HG03280 (cell line): ENCODE measurements around the gene KMT5B.

Source experiments
- ATAC-seq: cut with Tn5 transposase; IDR thresholded peaks from one replicate; pipeline ENCODE4 v1.9.1; 2021; ENCODE audit warnings: mild to moderate bottlenecking, moderate library complexity; ENCODE audit not compliant: unreplicated experiment

The KMT5B gene

DNA sequence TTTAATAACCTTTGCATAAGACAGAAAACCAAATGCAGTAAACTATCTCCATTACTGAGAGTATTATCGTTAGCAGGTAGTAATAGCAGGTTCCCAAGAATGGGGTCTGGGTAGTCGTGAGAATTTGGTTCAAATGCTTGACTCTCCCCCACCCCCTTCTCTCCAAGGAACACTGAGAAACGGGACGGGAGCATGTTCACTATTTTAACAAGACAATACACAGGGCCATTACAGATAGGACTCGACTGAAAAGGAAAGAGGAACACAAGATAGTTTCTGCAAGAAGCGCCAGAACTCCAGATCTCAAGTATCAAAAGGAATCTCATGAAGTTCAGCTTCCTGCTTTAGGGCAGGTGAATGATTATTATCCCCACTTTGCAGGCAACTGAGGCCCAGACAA lies 27.0 kb downstream of the KMT5B start:
- no peak for ATAC-seq

DNA sequence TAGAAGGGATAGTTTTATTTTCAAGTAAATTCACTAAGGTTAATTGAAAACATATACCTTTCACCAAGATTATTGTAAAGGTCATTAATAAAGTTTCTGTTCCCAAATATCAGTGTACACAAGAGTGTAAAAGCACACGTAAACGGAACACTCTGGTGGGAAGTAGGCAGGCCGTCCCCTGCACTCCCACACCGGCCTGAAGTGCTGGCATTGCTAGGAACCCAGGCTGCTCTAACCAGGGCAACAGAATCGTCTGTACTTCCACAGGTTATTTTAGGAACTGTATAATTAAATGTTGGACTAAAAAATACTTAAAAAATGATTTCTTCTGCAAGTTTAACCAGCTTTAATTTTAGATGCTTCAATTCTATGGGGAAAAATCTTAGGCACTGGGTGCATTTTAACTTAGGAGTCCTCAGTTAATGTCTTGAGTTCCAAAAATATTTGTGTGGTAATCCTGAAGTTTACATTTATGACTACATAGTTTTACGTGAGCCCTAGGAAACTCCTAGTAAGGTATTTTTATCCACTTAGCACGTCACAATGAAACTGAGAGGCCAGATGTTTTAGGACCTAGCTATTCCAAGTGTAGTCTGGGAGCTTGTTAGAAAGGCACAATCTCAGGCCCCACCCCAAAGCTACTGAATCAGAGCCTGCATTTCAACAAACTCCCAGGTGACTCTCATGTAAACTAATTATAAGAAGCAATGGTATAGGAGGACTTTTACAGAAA lies 31.2 kb downstream of the KMT5B start:
- ATAC-seq = no peak

DNA sequence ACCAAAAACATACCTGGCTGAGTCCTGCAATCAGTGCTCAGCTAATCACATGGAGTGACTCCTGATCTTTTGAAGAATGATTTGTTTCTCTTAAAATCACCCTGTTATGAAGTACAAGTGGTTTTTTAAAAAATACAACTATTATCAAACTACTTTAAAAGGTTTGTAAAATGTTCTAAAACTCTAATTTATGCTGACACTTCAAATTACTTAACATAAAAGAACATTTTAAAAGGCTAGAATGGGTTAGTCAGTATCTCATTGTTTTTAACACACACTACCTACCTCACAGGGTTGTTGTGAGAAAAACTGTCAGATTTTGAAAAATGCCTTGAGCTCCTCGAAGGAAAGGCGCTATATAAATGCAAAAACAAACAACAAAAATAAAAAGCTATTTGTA lies 33.2 kb downstream of the KMT5B start:
- no peak for ATAC-seq

DNA sequence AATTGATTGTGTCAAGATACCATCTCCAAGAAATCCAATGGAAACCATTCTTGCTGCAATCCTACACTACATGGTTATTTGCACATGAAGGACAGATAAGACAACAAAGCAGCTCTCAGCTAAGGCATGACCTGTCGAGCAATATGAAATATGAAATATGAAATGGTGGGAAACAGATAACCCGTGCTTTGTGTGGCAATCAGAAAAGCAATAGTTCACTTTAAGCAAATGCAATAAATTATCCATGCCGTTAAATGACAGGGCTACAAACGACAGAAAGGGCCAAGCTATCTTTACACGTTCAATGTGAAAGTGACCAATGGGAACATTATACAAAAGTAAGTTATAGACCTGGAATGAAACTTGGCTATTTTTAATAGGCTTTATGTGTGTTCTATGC lies 35.2 kb downstream of the KMT5B start:
- ATAC-seq = no peak

DNA sequence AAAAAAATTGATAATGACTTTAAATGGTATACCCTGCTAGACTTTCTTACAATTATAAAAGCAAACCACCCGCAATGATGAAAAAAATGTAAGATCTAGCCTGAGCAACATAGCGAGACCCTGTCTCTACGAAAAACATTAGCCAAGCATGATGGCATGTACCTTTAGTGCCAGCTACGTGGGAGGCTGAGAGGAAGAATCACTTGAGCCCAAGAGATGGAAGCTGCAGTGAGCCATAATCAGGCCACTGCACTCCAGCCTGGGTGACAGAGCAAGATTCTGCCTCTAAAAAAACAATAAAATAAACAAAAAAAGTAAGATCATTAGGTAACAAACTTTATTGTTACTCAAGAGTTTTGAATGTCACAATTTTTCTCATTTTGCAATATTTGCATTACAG lies 39.2 kb downstream of the KMT5B start:
- ATAC-seq = no peak

DNA sequence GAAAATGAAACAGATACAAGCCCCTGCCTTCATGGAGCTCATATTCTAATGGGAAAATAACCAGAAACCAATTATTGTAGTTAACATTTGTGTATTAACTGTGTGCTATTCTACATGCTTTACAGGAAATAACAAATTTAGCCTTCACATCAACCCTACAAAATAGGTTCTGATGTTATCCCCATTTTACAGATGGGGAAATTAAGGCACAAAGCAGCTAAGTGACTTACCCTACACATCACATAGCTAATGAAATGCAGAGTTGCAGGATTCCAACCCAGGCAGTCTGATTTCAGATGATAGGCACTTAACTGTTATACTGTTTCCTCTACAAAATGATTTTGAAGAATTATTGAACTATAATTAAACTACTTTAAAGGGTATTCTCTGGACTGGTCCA lies 43.7 kb downstream of the KMT5B start:
- no peak for ATAC-seq

DNA sequence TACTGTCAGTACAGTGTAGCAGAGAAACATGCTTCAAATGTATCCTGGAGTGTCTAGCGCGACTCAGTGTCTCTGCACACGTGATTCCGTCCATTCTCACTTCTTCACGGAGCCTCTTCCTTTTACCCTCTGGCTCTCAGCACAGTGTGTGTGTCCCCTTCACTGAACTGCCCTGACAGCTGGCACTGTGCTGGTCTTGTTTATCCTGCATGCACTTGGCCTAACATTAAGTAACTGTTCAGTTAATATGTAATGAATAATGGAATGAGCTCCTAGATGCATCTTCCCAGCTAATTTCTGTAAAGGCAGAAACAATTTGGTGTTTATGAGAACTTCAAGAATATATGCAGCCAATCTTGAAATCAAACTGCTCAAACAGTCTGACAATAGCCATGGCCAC lies 44.4 kb downstream of the KMT5B start:
- ATAC-seq = no peak

DNA sequence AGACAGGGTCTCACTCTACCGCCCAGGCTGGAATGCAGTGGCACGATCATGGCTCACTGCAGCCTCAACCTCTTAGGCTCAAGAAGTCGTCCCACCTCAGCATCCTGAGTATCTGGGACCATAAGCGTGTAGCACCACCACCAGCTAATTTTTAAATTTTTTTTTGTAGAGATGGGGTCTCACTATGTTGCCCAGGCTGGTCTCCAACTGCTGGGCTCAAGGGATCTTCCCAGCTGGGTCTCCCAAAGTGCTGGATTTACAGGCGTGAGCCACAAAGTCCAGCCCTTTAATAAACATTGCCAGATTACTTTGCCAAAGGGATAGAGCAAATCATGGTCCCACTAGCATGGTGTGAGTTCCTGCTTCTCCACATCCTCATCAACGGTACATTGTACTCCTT lies 45.6 kb downstream of the KMT5B start:
- no peak for ATAC-seq

DNA sequence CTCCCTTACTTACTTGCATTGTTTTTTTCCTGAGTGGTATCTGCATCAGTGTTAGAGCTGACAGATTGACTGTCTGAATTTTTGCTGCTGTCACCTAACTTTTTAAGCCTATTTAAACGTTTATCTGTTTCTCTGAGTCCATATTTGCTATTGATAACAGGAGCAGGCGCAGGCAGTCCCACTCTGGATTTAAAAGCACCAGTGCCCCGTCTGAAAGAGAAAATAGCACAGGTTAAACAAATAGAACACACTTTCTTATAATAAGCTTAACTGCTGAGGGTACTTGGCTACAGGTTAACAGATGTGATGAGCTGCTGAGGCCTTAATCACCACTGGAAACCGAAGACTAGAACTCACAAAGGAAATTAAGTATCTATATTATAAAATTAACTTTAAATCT lies 46.1 kb downstream of the KMT5B start:
- ATAC-seq = no peak

DNA sequence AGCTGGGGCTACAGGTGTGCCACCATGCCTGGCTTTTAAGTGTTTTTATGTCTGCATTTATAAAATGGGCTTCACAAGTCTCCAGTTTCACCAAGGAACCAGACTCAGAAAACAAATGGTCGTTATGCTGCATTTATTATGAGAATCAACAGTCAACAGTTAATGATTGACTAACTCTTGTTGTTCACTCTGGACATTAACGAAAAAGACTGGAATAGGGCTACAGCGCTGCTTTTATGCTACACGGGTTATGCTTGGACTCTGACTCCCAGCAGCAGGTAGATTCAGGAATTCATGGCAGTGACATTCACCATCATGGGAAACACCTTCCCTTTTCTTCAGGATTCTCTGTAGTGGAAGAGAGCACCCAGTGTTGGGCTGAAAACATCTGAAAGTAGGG lies 47.5 kb downstream of the KMT5B start:
- ATAC-seq = no peak

DNA sequence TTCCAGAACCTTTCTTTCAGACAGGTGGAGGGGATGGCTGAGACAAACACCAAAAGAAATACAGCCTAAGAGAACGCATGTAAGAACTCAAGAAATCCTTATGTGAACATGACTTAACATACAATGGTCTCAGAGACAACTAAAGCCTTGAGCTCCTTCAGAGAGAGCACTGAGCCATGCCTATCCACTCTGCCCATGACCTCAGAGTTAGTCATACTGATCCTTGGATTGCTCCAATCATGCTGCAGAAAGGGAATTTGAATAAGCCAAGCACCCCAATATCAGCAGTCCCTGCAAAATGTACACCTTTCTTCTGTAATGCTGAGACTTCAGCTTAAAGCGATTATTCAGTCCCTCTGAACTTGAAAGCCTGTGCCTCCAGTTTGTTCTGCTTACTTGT lies 48.7 kb downstream of the KMT5B start:
- ATAC-seq = no peak

DNA sequence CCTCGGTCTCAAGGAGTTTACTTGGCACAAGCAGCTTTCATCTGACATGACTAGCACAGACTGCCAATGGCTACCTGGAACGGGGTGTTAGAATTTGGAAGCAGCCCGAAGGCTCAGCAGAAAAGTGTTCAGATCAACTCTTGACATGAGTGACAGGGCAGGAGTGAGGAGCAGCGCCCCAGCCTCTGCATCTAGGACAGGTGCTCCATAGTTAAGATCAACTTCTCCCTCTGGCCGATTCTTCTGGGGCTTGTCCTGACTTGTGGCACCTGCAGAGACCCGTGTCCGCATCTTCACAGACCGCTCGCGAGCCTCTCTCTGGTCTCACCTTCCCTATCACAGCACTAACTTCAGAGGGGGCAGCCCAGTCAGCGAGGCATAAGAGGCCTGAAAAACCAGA lies 49.4 kb downstream of the KMT5B start:
- no peak for ATAC-seq

DNA sequence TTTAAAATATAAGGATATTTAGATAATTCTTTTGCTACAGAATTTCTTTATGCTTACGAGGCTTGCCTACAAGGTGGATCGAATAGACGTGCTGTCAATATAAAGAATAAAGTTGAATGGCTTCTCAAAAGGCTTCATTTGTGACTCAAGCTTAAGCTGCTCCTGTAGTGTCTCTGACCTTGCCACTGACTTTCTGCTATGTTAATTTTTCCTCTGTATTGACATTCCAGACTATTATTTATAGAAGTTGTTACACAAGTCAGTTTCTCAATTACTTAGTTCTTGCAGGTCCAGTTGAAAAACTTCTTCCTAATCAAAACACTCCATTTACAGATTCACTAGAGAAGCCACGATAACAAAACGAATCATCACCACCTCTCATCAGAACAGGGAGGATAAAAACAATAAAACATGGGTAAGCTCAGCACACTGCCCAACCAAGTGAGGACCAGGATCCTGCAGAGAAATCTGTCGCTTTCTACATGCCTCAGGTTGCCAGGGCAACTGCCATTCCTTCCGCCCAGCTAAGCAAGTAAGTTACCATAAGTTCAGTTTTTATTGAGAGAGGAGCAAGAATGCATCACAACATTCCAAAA lies 52.9 kb downstream of the KMT5B start:
- ATAC-seq = no peak

DNA sequence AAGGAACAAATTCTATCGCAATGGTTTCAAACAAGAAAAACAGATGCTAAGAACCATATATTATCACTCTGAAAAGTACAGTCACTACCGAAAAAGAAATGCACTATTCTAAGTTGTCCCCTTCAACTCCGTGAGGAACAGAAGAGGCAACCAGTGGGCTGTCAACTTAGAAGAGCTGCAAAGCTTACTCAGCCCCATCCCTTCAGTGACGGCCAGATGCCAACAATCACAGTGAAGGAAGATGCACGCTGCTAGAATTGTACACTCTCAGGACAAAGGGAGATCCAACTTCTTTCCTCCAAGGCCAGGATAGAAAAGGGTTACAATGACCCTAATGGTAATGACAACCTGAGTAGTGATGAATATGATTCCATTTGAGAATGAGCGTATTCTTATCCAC lies 53.4 kb downstream of the KMT5B start:
- ATAC-seq = no peak

DNA sequence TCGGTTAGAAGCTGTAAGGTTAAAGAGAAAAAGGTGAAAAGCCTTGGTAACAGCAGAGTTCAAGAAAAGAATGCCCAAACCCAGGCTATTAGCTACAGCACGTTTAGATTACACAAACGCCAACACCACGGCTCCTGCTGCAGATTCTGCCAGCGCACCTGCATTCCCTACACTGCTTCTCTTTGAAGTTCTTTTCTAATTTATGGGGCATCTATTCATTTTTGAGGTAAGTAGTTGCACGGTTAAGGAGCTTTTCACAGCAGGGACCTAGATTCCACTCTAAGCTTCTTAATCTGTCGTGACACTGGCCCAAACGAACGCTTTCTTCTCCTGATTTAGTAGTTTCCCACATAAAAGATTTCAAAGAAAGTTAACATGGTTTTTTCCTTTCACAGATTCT lies 53.9 kb downstream of the KMT5B start:
- no peak for ATAC-seq

DNA sequence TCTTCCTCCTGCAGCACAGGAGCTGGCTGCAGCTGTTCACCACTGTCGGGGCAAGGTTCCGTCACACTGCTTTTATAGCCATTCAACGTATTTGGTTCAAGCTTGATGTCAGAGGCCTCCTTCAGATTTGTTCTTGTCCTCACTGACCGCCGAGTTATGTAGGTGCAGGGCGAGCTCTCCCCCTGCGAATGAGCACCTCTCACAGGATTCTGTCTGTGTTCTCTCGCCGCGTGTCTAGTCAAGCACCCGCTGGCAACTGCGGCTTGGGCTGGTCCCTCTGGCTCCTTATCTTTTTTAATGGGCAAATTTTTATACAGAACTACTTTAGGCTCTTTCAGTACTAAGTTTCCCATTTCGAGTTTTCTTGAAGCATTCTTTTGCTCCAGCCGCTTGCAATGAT lies 54.5 kb downstream of the KMT5B start:
- no peak for ATAC-seq

DNA sequence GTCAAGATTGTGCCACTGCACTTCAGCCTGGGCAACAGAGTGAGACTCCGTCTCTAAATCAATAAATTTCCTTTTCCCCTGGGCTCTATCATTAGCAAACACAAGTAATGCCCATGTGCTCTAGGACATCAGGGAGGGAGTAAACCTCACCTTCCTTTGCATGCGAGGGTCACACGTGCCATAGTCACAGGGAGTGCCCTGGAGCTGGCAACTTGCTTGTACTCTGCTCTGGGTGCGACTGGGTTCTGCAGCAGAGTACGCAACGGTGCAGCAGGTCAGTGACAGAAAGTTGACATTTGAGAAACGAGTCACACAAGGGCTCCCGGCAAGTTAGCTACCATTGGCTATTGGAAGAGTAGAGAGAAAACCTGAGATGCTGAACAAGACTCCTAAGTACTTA lies 59.4 kb downstream of the KMT5B start:
- no peak for ATAC-seq

DNA sequence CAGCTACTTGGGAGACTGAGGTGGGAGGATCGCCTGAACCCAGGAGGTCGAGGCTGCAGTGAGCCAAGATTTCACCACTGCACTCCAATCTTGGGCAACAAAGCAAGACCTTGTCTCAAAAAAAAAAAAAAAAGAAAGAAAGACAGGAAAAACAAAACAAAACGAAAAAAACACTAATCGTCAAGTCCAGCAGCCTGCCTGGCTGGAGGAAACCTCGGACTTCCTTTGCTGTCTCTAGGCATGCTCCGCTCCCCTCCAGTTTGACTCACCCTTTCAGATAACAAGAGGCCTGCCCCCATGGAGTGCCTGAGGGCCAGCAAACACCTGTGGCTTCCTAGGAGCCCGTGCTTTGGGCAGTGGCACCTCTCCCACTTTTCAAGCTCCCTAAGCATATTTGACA lies 63.1 kb downstream of the KMT5B start:
- ATAC-seq = no peak

DNA sequence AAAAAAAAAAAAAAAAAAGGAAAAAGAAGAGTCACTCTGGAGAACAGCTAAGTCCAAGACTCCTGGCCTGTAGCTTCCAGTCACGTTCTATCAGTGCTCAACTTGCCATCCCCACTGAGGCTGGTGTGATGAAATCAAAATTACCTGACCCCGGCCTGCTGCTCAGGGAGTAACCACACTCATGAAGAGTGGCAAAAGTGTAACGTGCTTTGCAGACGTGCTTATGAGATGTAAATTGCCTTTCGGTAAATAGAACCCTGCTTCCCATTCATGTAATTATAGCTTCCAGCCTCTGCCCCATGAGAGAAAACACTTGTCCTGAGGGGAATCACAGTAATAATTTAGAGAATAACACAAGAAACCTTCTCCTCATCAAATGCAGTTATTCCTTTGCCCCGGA lies 63.7 kb downstream of the KMT5B start:
- ATAC-seq = no peak

DNA sequence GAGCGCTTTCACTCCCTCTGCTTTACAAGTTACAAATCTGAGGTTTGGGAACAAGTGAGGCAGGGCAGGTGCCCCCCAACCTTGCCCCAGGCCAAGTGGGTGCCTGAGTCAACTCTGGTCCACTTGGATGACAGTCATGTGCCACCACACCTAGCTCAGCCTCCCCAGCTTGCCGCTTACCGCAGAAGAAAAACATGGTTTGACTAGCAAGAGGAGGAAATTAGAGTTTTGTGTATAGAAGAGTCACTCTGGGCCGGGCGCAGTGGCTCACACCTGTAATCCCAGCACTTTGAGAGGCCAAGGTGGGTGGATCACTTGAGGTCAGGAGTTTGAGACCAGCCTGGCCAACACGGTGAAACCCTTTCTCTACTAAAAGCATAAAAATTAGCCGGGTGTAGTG lies 64.2 kb downstream of the KMT5B start:
- ATAC-seq = no peak

DNA sequence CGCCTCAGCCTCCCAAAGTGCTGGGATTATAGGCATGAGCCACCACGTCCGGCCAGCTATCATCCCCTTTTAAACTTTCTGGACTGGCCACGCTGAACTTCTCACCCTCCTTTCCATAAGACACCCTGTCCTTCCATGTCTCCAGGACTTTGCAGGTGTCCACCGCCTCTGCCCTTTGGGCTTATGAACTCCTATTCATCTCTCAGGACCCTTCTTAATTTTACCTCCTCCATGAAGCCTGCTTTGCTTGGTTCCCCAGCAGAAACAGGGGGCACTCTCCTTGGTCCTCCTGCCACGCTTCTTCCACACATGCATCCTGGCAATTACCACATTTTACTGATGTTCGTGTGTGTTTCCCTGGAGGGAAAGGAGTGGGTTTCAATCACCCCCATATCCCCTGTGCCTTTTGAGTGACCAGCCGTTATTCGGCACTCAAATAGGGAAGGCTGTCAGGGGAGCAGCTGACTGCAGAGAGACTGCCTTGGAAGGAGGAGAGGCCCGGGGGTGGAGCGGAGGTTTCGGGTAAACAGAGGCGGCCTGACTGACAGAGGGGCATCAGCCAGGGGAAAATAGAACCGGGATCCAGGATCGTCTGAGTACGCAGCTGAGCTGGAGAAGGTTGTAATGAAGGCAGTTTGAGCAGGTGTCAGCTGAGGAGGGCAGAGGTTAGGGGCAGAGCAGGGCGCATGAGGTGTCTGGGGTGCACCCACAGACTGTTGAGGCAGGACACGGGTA lies 64.9 kb downstream of the KMT5B start:
- no peak for ATAC-seq

DNA sequence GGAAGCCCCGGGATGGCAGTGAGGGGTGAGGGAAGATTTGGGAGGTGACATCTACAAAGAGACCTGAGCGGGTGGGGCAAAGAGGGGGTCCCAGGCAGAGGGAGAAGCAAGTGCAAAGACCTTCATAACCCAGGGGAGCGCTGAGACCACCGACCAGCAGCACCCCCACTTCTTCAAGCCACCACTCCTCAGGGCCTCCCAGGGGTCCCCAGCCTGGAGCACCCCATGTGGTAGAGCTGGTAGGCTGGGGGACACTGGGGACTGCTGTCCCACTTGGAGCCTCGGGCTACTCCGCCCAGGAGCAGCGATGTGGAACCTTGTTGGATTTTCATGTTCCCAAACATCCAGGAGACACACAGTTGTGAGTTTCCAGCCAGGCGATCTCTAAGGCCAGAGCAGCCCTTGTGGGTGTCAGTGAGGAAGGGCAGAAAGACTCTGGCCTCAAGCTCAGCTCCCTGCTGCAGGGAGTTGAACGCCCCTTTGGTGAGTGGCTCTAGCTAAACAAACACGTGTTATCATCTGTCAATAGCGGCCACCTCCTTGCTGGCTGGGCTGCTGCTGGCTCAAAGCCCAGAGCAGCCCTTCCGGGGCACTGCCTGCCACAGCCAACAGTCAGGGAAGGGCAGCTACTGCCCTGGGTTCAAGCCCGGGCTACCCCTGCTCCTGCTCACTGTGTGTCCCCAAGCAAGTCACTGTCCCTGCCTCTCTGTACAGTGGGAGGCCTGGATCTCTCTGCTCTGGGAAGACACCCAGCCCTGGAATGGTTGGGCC lies 66.2 kb downstream of the KMT5B start:
- ATAC-seq = no peak
